Vagina (tissue), 2 donors: ENCODE results near the gene HEG1.

Source experiments
- CTCF ChIP-seq, 3 experiments: fragments of 450-650 bp in 2 of 3; fragments of 200-600 bp in 1 of 3; sonication (generic) in 1 of 3; IDR thresholded peaks; one replicate each; pipeline ENCODE4 v1.5.1; 2017 to 2019; ENCODE audit warnings: antibody characterized with exemption in 3 of 3, mild to moderate bottlenecking in 2 of 3, moderate library complexity in 2 of 3
- POLR2A ChIP-seq, 2 donors: fragments of 450-650 bp; IDR thresholded peaks; one replicate each; pipeline ENCODE4 v1.6.1; 2017; ENCODE audit warnings: antibody characterized with exemption in 2 of 2, mild to moderate bottlenecking in 2 of 2, moderate library complexity in 2 of 2

GRCh38 chr3:125008766-125009165, 47.0 kb downstream of the HEG1 start:
- no peak for TF ChIP-seq CTCF (IDR thresholded peaks at IDR 0.05)
- TF ChIP-seq POLR2A (IDR thresholded peaks at IDR 0.05): no peak
